IPS-11a (cell line): ENCODE results near the gene PARD3B.

ENCODE experiments used
- H3K4me3 ChIP-seq: one replicate; pipeline ENCODE4 v1.5.1; 2013; ENCODE audit warnings: low read depth, low read length, control low read depth

Gene PARD3B

GRCh38 chr2:204986641-204987040 lies 441.4 kb downstream of the PARD3B start:
- H3K4me3 ChIP-seq, result no peak overlapping the region

DNA sequence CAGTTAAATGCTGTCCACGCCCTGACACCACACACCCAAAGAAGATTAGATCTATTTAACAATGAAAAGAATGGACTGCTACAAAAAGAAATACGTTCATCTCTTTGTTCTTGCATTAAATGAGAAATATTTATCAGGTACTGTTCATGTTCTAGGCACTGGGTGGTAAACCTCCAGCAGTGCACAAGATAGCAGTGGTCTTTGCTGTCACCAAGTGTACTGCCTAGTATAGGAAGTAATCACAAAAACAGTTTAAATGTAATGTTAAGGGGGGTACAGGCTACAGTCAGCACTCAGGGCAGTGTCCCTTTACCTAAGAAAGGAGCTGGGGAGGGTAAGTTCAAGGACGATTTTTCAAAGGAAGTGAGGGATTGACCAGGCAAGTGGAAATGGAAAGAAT lies 443.6 kb downstream of the PARD3B start:
- H3K4me3 ChIP-seq, result no peak overlapping the region

- no peak overlapping the region for H3K4me3 ChIP-seq
These were observed 444.6 kb downstream of the PARD3B start for GRCh38 chr2:204989877-204990276.

- no peak overlapping the region for H3K4me3 ChIP-seq
These were observed 456.2 kb downstream of the PARD3B start for GRCh38 chr2:205001300-205001966.

- no peak overlapping the region for H3K4me3 ChIP-seq
These were observed 457.1 kb downstream of the PARD3B start for GRCh38 chr2:205002390-205002789.

- H3K4me3 ChIP-seq, result no peak overlapping the region
These were observed 458.0 kb downstream of the PARD3B start for GRCh38 chr2:205003288-205003687.

DNA sequence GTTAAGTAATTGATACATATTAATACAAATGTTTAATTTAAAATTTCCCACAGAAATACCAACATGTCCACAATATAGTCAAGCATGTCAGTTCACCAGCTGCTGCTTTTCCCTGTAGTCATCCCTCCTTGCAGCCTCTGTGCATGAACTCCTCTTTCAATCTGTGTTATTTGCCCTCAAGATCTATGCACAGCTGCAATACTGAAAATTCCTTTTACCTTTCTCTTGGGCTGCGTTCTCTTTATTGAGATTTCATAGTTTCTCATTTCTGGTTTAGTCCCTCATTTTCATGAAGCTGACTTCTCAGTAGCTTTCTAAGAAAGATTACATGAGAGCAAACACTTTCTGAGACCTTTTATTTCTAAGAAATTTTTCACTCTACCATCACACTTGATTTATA lies 464.9 kb downstream of the PARD3B start:
- no peak overlapping the region for H3K4me3 ChIP-seq

DNA sequence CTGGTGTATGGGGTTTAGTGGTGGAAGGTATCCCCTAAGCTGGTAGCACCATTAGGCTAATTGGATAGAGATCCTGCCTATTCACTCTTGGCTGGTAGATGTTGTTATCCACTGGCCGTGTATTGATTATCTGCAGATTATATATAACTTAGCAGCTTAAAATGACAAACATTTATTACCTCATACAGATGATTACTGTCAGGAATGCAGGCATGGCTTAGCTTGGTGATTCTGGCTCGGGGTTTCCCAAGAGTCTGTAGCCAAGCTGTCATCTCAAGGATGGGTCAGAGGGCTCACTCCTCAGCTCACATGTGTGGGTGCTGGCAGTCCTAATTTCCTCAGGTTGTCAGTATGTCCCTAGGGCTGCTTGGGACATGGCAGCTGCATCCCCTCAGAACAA lies 465.8 kb downstream of the PARD3B start:
- H3K4me3 ChIP-seq, result no peak overlapping the region

- H3K4me3 ChIP-seq, result no peak overlapping the region
These were observed 467.7 kb downstream of the PARD3B start for GRCh38 chr2:205012961-205013360.

DNA sequence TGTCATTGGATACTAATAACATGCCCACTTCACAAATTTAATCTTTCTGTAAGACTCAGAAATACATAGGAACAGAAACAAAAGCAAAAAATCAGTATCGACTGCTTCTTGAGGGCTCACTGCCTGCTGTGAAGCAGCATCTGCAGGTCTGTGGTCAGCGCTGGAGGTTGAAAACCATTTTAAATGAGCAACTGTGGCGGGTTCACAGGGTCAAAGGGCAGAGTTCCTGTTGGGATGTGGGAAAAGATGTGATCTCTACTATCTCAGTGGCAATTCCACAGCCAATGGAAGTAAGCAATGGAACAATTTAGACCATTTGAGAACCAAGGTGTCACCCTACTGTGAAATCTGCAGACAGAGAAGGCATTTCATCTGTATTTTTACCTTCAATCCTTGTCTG lies 468.3 kb downstream of the PARD3B start:
- H3K4me3 ChIP-seq, result no peak overlapping the region

GRCh38 chr2:205014201-205014600 lies 468.9 kb downstream of the PARD3B start:
- no peak overlapping the region for H3K4me3 ChIP-seq

- no peak overlapping the region for H3K4me3 ChIP-seq
These were observed 472.1 kb downstream of the PARD3B start for GRCh38 chr2:205017381-205017780.

DNA sequence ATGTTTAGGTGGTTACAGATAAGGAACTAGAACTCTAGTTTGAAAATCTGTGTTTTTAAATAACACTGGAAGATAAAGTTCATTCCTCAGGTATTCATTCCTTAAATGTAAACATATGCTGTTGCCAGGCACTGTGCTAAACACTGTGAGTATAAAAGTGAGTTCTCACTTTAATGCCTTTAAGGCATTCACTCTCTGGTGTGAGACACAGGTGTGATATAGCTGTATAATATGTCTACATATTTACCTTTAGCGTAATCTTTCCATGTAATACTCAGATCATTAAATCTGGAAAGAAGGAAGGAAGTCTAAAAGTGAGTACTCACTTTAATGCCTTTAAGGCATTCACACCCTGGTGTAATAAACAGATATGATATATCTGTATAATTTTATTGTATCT lies 472.6 kb downstream of the PARD3B start:
- H3K4me3 ChIP-seq, result no peak overlapping the region

GRCh38 chr2:205020673-205021072 lies 475.4 kb downstream of the PARD3B start:
- H3K4me3 ChIP-seq, result no peak overlapping the region

- no peak overlapping the region for H3K4me3 ChIP-seq
These were observed 477.6 kb downstream of the PARD3B start for GRCh38 chr2:205022841-205023240.

GRCh38 chr2:205024822-205025518 lies 479.7 kb downstream of the PARD3B start:
- H3K4me3 ChIP-seq, result no peak overlapping the region

DNA sequence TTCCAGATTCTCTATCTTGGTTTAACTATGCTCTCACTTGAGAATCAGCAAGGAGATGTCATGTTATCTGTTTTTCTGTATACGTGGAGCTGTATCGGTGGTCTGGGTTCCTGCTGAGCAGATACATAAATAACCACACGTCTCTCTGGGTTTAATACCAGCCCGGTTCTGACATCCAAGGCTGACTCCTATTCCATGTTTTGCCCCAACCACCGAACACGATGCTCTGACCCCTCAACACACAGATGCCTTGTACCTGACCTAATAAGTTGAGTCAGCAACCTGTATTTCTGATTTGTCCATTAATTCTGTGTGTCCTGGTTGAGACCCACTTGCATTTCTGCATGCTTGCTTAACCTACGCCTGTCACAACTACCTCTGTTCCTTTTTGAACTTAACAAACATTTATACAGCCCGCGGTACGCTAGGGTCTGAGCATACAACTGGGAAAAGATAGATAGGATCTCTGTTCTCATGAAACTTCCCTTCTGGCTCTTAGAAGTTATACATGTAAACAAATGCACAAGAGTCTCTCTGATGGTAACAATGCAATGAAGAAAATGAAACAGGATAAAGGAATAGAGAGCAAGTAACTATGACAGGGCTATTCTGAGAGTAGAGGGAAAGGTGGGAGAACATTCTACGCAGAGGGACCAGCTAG lies 480.4 kb downstream of the PARD3B start:
- H3K4me3 ChIP-seq, result no peak overlapping the region

DNA sequence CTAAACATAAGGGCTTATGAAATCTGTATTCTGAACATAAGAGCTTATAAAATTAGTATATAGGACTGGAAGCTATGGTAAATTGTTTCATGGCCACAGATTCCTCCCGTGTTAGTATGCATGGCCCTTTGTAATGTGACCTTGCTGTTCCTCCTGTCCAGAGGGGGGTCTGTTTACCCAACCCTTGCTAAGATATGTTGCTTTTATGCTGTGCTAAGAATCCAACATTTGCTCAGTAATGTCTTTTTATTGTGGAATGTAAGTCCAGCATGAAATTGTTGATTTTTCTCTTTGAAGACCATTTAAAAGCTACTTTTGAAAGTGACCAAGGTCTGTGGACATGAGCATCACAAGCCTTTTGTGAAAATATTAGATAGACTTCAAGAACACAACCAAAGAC lies 485.4 kb downstream of the PARD3B start:
- no peak overlapping the region for H3K4me3 ChIP-seq

- no peak overlapping the region for H3K4me3 ChIP-seq
These were observed 486.8 kb downstream of the PARD3B start for GRCh38 chr2:205032093-205032551.

DNA sequence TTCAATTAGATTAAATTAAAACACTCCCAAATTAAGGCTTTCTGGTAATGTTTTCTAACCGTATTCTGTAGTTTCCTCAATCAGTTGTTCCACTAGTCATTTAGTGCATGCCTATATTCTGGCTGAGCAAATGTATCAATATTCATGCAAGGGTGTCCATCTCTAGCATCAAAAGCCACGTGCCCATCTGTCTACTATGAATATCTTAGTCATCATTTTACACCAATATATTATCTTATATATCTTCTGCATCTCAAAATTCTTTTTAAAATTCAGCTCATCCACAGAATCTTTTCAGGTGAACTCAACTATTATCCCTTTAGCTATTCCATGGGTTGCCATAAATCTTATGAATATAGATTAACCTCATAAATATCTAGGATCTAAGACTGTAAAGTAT lies 488.2 kb downstream of the PARD3B start:
- no peak overlapping the region for H3K4me3 ChIP-seq

- no peak overlapping the region for H3K4me3 ChIP-seq
These were observed 488.8 kb downstream of the PARD3B start for GRCh38 chr2:205034034-205034433.

- H3K4me3 ChIP-seq, result no peak overlapping the region
These were observed 495.0 kb downstream of the PARD3B start for GRCh38 chr2:205040323-205040722.
